ENCODE data around the gene GRID1.
"Not testable (repeated sequence)": the region's sequence is repeated elsewhere in the genome, so short reads cannot be mapped to it uniquely, and the experiment has no call there.

Gene GRID1

DNA sequence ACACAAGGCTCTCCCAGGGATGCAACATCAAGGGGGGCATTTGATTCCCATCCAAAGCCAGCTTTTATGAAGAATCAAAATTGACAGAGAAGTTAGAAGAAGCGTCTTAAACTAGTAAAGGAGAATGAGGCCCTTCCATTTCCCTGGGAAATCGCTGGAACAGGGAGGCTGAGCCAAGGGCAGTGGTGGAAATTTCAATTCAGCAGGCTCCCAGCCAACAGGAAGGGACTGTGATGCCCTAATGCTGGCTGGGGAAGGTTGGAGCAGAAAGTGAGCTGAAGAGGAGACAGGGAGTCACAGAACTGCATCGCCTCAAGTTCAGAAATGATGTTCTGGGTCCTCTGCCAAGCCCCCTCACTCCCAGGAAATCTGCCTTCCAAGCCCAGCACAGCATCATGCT lies 517.3 kb downstream of the GRID1 start:
- DNase-seq, result no peak

- DNase-seq, result no peak
Measured at GRCh38 chr10:85848756-85849155, 517.8 kb downstream of the GRID1 start.

- DNase-seq, result no peak
Measured at GRCh38 chr10:85847085-85847484, 519.5 kb downstream of the GRID1 start.

DNA sequence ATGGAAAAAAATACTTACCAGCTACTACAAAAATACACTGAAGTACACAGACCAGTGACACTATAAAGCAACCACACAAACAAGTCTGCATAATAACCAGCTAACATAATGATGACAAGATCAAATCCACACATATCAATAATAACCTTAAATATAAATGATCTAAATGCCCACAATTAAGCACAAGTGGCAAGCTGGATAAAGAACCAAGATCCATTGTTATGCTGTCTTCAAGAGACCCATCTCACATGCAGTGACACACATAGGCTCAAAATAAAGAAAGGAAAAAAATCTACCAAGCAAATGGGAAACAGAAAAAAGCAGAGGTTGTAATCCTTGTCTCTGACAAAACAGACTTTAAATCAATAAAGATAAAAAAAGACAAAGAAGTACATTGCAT lies 527.9 kb downstream of the GRID1 start:
- not testable (repeated sequence) for DNase-seq

- DNase-seq, result no peak
Measured at GRCh38 chr10:85832988-85833387, 533.6 kb downstream of the GRID1 start.

- no peak for DNase-seq
Measured at GRCh38 chr10:85831422-85831821, 535.2 kb downstream of the GRID1 start.

GRCh38 chr10:85826377-85826776 lies 540.2 kb downstream of the GRID1 start:
- no peak for DNase-seq

GRCh38 chr10:85811405-85811804 lies 555.2 kb downstream of the GRID1 start:
- no peak for DNase-seq

DNA sequence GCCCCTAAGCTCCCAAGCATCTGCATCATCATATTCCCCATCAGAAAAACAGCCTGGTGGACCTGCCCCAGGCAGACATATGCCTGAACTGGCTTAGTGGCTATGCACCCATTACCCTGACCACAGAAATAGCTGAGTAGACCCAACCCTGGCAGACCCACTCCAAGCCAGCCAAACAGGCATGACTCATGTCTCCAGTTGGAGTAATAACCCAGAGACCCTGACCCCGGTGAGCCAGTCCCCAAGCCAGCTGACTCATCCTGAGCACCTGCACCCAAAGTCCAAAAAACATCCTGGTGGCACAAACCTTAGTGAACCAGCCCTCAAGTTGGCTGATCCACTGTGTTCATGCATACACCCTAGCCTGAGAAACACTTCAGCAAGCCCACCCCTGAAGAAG lies 555.9 kb downstream of the GRID1 start:
- DNase-seq, result no peak

DNA sequence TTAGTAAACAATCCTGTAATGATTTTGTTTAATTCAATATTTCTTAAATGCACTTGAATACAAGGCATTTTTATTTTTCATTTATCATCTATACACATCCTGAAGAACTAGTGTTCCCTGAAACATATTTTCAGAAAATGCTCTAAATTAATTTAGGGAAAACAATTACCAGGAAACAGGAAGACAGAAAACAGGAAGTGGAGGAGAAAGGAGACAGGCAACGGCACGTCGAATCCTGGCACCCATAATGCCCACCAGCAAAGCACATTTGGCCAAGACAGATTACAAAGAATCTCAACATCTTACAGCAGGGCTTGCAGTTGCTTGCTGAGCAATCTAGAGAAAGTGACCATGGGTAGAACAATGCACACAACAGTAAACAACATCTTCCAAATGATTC lies 571.1 kb downstream of the GRID1 start:
- DNase-seq, result no peak

DNA sequence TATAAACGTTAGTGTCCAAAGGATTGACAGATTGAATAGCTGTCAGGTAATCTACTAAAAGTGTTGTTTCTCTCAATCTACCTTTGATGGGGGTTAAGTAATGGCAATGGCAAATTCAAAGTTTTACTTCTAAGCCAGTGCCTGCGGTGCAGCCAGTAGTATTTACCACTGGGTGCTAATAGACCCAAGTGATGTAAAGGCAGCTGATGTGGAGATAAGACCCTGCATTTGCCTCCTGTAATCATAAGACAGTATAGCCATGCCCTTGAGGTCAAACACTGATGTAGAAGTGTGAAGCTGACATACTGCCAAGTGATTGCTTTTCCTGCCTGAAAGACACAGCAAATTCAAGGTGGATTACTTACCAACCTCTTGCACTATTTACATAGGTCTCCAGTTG lies 572.0 kb downstream of the GRID1 start:
- no peak for DNase-seq

DNA sequence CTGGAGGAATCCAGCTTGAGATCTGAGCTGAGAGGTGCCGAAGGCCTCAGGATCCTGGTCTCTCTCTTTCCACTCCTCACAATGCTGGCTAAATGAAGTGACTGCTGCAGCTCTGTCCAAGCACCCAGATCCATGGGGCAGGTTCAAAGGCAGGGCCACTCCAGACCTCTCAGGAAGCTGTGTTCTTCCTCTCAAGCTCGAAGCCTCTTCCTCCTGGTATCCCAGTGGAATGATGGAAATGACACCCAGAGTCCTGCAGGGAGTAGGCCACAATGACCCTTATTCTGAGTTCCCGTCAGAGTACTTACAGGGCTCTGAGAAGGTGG lies 574.1 kb downstream of the GRID1 start:
- no peak for DNase-seq

DNA sequence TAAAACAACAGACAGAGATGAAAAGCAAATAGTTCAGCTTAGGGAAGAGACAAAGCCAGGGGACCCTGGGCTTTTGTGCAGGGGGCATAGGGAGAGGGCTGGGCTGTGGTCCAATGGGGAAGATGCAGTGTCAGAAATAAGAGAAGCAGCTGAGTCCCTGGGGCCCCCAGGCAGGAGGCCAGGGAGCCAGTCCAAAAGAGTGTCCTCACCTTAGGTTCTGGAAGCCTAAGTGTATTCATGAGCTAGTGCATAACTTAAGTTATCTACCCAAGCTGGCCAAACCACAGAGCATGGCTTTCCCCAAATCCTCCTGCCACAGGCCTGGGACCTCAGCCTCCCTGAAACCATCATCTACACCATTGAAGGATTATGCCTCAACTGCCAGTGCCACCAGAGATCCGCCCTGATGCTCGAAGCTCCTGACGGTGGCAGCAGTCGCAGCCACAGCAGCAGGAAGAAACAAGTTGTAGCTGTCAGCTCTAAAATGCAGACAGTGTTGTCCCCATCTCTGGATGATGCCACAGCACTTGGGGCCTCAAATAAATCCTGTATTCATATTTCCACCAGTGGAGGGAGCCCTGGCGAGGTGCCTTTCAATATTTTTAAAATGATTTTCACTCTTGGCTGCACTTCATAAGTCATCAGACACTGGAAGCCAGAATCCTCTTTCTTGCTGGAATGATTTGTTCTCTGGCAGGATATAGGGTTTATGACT lies 574.6 kb downstream of the GRID1 start:
- DNase-seq, result no peak

DNA sequence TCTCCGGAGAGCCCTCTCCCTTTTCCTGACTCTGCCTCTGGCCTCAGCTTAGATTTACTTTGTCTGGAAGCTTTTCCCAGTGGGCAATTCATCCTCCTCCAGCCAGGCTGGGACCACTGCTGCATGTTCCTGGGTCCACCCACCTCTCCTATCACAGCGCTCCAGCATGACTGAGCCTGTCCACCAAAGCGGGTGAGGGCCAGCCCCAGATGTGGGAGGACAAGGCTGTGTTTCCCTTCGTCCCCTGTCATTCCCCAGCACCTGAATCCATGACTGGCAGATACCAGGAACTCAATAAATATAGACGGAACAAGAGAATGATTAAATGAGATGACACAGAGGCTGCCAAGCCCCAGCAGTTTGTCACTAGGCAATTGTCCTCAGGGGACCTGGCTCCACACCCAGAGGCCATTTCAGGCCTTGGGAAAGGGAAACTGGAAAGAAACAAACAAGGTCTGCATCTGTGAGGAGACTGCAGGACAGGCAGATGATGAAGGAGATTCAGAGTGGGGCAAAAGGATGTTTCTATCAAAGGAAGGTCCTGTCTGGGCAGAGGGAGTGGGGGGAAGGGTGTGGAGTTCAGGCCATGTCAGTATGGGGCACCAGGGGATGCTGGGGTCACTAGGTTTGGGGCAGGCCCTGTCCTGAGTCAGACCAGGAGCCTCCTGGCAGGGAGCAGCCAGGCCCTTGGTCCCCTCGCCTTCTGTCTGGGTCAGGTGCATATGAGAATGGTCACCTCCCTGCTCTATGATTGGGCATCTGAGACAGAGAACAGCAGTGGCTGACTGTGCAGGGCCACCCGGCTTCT lies 576.4 kb downstream of the GRID1 start:
- DNase-seq, result no peak

DNA sequence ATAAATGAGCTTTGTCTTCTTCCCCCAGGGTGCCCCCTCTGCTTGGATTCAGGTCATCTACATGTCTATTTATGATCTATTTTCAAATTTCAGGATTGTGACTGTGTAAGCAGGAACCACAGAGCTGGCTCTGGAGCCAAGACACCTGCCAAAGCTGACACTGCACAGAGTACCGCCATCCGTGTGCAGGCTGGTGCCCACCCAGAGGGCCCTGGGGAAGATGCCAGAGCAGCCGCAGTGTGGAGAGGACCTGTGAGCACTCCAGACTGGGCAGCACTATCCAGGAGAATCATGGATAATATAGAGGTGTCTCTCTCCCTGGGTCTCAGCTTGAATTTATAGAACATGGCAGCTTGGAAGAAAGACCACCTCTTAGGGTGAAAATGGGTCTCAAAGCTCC lies 577.5 kb downstream of the GRID1 start:
- DNase-seq, result no peak

DNA sequence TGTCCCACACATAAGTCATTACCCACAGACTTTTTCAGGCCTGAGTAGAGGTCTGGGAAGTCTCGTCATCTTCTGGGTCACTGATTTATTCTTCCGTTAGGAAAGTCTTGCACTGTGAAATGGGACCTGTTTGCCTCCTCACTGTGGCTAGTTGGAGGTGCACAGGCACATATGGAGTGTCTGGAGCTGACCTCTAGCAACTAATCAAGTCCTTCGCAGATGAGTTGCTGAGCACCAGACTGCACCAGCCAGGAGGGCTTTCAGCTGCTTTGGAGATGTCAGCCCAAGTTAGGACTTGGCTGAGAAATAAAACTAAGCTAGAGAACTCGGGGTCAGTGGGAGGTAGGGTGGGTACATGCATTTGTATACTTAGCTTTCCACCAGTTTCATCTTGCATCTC lies 578.0 kb downstream of the GRID1 start:
- DNase-seq, result no peak

DNA sequence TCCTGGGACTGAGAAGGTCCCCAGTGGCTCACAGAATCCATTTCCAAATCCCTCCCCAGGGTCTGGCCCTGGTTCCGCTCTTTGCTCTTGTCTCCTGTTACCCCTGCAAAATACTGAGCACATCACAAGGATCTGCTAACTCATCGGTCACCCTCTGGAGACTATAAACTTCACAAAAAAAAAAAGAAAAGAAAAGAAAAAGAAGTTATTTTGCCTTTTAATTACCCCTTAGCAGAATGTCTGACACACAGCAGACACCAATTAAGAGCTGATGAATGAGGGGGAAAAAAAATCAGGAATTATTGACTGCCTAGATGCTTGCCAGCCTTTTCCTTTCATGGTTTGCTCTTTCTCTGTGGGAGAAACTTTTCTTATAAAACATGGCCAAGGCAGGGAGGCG lies 578.7 kb downstream of the GRID1 start:
- no peak for DNase-seq

DNA sequence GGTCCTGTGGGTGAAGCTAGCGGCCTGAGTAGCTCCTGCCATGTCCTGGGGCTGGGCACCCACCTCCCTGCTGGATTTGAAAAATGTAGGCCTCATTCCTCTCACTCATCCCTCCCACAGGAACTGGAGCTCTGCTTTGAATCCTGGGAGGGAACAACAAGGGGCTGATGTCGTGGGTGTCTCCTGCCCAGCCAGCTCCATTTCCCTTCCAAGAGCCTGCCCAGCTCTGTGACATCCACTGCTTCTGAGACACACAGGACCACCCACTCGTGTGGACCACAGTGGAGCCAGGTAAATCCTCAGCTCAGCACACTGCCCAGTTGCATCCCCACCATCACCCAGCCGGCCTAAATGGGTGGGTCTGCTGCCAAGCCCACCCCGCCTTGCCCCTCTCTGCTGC lies 579.2 kb downstream of the GRID1 start:
- no peak for DNase-seq

- DNase-seq, result no peak
Measured at GRCh38 chr10:85786401-85786899, 580.1 kb downstream of the GRID1 start.

DNA sequence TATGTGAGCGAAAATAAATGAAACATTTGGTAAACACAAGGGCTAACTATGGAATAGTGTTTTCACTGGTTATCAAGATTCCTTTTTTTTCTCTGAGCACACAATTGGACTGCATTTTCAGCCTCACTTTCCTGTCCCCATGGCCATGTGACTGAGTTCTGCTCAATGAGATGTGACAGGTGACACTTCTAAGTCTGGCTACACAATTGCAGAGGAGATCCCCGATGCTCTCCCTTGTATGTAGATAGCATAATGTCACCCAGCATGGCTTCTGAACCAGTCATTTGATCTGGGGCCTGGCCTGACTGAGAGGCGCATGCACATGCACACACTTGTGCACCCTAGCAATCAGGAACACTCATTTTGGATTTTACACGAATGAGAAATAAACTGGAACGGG lies 581.8 kb downstream of the GRID1 start:
- no peak for DNase-seq

GRCh38 chr10:85781404-85781803 lies 585.2 kb downstream of the GRID1 start:
- no peak for DNase-seq

GRCh38 chr10:85778074-85778473 lies 588.5 kb downstream of the GRID1 start:
- no peak for DNase-seq

DNA sequence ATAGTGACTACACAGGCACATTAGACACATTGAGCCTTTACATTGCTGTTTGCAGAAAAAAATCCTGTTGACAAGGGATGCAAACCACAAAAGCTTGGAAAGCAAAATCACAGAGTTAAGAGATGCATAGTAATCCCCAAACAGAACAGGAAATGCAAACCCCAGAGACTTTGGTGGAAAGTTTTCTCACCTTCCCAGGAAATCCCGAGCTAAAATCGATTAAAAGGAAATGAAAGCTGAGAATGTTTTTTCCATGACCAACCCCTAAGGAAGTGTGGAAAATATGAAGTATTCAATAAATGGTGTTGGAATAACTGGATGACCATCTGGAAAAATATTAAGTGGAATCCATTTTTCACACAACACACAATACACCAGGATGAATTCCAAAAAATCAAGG lies 598.7 kb downstream of the GRID1 start:
- no peak for DNase-seq

DNA sequence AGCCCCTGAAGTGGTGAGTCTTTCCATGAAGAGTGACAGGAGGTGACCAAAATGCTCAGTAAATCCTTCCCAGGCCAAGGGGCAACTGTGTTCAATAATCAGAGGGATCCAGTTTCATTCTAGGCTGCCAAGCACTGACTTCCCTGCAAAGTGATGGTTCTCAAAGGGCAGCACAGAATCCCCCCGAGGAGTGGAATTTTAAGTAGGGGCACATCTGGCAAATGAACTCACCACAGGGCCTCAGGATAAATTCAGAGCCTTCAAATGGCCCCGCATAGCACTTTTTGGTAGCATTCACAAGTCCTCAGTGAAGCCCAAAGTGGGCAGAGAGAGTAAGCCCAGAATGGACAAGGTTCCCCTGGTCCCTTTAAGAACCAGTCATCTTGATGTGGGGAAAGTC lies 602.5 kb downstream of the GRID1 start:
- DNase-seq, result no peak

Measured in NCI-H2107 (cell line).